MM.1S (cell line): ENCODE data around the gene APBA1.

Source experiments
- EZH2 ChIP-seq: fragments of 300-600 bp; sonication (generic); optimal IDR thresholded peaks from 2 replicates; pipeline ENCODE3; 2017; ENCODE audit warnings: low read depth, mild to moderate bottlenecking, antibody characterized with exemption, low read length, mixed read lengths
- TF ChIP-seq, protein P1 (sequence below): fragments of 300-600 bp; sonication (generic); IDR thresholded peaks from 2 replicates; pipeline ENCODE4 v1.5.1; 2016; ENCODE audit warnings: antibody characterized with exemption, low read length, mixed read lengths

DNA sequence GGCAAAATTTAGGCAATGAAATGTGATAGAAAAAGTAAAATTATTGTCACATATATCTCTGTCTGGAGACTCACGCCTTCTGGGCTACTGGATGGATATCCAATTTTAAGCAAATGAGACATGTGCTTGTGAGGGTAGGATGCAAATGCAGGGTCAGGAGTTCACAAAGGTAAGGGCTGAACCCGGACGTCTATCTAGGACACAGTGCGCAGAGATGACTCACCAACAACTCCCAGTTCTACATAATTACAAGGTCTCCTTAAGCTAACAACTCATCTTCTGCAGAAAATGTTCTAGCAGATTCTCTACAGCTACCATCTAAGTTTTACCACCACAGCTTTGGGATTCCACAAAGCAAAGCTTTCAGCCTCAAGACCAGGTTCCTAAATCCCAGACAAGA, 186.7 kb downstream of the APBA1 start:
- TF ChIP-seq, protein P1, sequence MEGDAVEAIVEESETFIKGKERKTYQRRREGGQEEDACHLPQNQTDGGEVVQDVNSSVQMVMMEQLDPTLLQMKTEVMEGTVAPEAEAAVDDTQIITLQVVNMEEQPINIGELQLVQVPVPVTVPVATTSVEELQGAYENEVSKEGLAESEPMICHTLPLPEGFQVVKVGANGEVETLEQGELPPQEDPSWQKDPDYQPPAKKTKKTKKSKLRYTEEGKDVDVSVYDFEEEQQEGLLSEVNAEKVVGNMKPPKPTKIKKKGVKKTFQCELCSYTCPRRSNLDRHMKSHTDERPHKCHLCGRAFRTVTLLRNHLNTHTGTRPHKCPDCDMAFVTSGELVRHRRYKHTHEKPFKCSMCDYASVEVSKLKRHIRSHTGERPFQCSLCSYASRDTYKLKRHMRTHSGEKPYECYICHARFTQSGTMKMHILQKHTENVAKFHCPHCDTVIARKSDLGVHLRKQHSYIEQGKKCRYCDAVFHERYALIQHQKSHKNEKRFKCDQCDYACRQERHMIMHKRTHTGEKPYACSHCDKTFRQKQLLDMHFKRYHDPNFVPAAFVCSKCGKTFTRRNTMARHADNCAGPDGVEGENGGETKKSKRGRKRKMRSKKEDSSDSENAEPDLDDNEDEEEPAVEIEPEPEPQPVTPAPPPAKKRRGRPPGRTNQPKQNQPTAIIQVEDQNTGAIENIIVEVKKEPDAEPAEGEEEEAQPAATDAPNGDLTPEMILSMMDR = no peak
- TF ChIP-seq EZH2 = no peak
